ENCODE data around the gene KDM4B. TPM values are rescaled to one million over a fixed set of nuclear protein-coding genes. Genes with fewer than 3 reads are reported as not detected.
A peak's percentile ranks its signal among the peaks of the same experiment; 100 is the strongest.

Gene KDM4B
- total and polyA plus RNA-seq, 2 donors (not counting 1 experiment from before 2014, with no cell fraction given) = 6.4 to 14.4 TPM

GRCh38 chr19:5041168-5041912 is 72.4 kb downstream of the KDM4B start:
- H3K4me2 ChIP-seq (ENCODE audit: extremely low read depth, insufficient read depth, low read length) = no peak overlapping the region
- no peak overlapping the region for H2AFZ ChIP-seq (ENCODE audit: low read length)
- no peaks in the 10 kb centered on the region for H3K9me3 ChIP-seq (ENCODE audit: control insufficient read depth, insufficient read depth, low read depth, low read length)
- DNase-seq (ENCODE audit: low read depth in 2 of 2) = peak in 1 of 2 donors; percentile 45
- no peak overlapping the region for H3K4me3 ChIP-seq (replicated peaks in 1 of 4; ENCODE audit: control extremely low read depth in 1 of 4, insufficient read depth in 1 of 4, low read depth in 3 of 4, low read length in 4 of 4)
- H3K4me1 ChIP-seq (ENCODE audit: control insufficient read depth, extremely low read depth, insufficient read depth, low read length) = peaks cover 5% of the 10 kb centered on the region
- H3K79me2 ChIP-seq (ENCODE audit: control insufficient read depth, insufficient read depth, low read length) = no peaks in the 10 kb centered on the region
- no peaks in the 10 kb centered on the region for H3K27me3 ChIP-seq (ENCODE audit: control insufficient read depth, insufficient read depth, low read length)
- no peak overlapping the region for H3K9ac ChIP-seq (ENCODE audit: insufficient read depth, low read length)
- H4K20me1 ChIP-seq (ENCODE audit: control insufficient read depth, extremely low read depth, insufficient read depth, low read length) = no peaks in the 10 kb centered on the region
- TF ChIP-seq EZH2 (IDR thresholded peaks at IDR 0.05; ENCODE audit: low read length, missing control alignments) (no peak), CTCF (conservative IDR thresholded peaks at IDR 0.05 in 1 of 2, IDR thresholded peaks at IDR 0.05 in 1 of 2; ENCODE audit: low read depth in 1 of 2, low read length in 2 of 2) (no peak)
- no peak overlapping the region for H3K27ac ChIP-seq (ENCODE audit: insufficient read depth, low read length)
- H3K36me3 ChIP-seq (ENCODE audit: control insufficient read depth, insufficient read depth, low read length) = peaks cover 14% of the 10 kb centered on the region

GRCh38 chr19:5041913-5042187 is 72.9 kb downstream of the KDM4B start:
- no peak for DNase-seq (ENCODE audit: low read depth in 2 of 2)
- Histone ChIP-seq H2AFZ (ENCODE audit: low read length) (no peak overlapping the region), H3K9me3 (ENCODE audit: control insufficient read depth, insufficient read depth, low read depth, low read length) (no peaks in the 10 kb centered on the region), H3K79me2 (ENCODE audit: control insufficient read depth, insufficient read depth, low read length) (no peaks in the 10 kb centered on the region), H3K4me2 (ENCODE audit: extremely low read depth, insufficient read depth, low read length) (no peak overlapping the region), H3K27ac (ENCODE audit: insufficient read depth, low read length) (no peak overlapping the region), H3K36me3 (ENCODE audit: control insufficient read depth, insufficient read depth, low read length) (peaks cover 14% of the 10 kb centered on the region), H4K20me1 (ENCODE audit: control insufficient read depth, extremely low read depth, insufficient read depth, low read length) (no peaks in the 10 kb centered on the region), H3K4me3 (replicated peaks in 1 of 4; ENCODE audit: control extremely low read depth in 1 of 4, insufficient read depth in 1 of 4, low read depth in 3 of 4, low read length in 4 of 4) (no peak overlapping the region), H3K9ac (ENCODE audit: insufficient read depth, low read length) (no peak overlapping the region), H3K27me3 (ENCODE audit: control insufficient read depth, insufficient read depth, low read length) (no peaks in the 10 kb centered on the region), H3K4me1 (ENCODE audit: control insufficient read depth, extremely low read depth, insufficient read depth, low read length) (peaks cover 3% of the 10 kb centered on the region)
- no peak for TF ChIP-seq EZH2 (IDR thresholded peaks at IDR 0.05; ENCODE audit: low read length, missing control alignments)
- no peak for TF ChIP-seq CTCF (conservative IDR thresholded peaks at IDR 0.05 in 1 of 2, IDR thresholded peaks at IDR 0.05 in 1 of 2; ENCODE audit: low read depth in 1 of 2, low read length in 2 of 2)

GRCh38 chr19:5042556-5042955 is 73.6 kb downstream of the KDM4B start:
- Histone ChIP-seq H3K4me1 (ENCODE audit: control insufficient read depth, extremely low read depth, insufficient read depth, low read length) (no peaks in the 10 kb centered on the region), H3K36me3 (ENCODE audit: control insufficient read depth, insufficient read depth, low read length) (peaks cover 18% of the 10 kb centered on the region), H3K27me3 (ENCODE audit: control insufficient read depth, insufficient read depth, low read length) (no peaks in the 10 kb centered on the region), H3K9me3 (ENCODE audit: control insufficient read depth, insufficient read depth, low read depth, low read length) (no peaks in the 10 kb centered on the region), H2AFZ (ENCODE audit: low read length) (no peak overlapping the region), H3K4me3 (replicated peaks in 1 of 4; ENCODE audit: control extremely low read depth in 1 of 4, insufficient read depth in 1 of 4, low read depth in 3 of 4, low read length in 4 of 4) (no peak overlapping the region), H3K27ac (ENCODE audit: insufficient read depth, low read length) (no peak overlapping the region), H4K20me1 (ENCODE audit: control insufficient read depth, extremely low read depth, insufficient read depth, low read length) (no peaks in the 10 kb centered on the region), H3K9ac (ENCODE audit: insufficient read depth, low read length) (no peak overlapping the region), H3K4me2 (ENCODE audit: extremely low read depth, insufficient read depth, low read length) (no peak overlapping the region), H3K79me2 (ENCODE audit: control insufficient read depth, insufficient read depth, low read length) (no peaks in the 10 kb centered on the region)
- no peak for TF ChIP-seq EZH2 (IDR thresholded peaks at IDR 0.05; ENCODE audit: low read length, missing control alignments)
- no peak for TF ChIP-seq CTCF (conservative IDR thresholded peaks at IDR 0.05 in 1 of 2, IDR thresholded peaks at IDR 0.05 in 1 of 2; ENCODE audit: low read depth in 1 of 2, low read length in 2 of 2)
- DNase-seq (ENCODE audit: low read depth in 2 of 2) = no peak
